HG03520 (cell line): Measurements from ENCODE around the gene BEST3.
A peak's percentile ranks its signal among the peaks of the same experiment; 100 is the strongest.
"Not testable (repeated sequence)": the region's sequence is repeated elsewhere in the genome, so short reads cannot be mapped to it uniquely, and the experiment has no call there.

Source experiments
- ATAC-seq: cut with Tn5 transposase; IDR thresholded peaks from one replicate; pipeline ENCODE4 v1.9.1; 2021; ENCODE audit warnings: mild to moderate bottlenecking, moderate library complexity; ENCODE audit not compliant: unreplicated experiment

BEST3 gene

DNA sequence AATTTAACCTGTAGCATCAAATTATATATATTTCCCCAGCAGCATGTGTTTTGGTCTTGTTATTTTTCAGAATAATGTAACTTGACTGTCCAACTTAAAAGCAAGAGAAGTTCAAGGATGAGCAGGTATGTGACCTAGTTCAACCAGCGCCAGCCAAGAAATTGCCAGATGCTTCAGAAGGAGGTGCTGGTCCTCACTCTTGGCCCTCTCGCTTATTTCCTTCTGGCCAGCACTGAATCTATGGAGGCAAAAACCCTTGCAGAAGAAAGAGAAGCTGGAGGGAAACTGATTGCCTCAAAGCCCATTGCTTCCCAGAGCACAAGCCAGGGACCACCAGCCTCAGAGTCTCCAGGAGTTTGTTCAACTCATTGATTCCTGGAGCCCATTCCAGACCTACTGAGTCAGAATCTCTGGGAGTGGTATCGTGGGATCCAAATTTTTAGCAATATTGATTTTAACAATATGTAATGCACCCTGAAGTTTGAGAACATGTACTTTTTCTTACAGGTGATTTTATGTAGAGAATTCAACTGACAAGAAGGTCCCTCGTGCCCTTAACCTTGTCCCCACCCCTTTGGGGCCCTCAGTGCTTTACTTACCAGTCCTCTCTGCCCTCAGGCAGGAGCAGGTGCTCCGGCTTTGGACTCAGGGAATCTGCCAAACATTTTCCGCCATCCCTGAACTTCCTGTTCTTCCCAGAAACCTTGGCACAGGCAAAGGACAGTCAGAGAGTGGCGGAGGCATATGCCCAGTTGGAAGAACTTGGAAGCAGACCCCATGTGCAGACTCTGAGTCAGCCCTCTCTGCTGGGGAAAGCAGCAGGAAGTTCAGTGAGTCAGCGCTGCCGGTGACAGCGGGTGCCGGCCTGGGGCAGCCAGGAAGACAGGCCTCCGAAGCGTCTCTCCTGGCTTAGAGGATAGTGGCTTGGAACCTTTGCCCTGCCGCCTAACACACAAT is 10.4 kb downstream of the BEST3 start:
- ATAC-seq: peak; percentile 62

DNA sequence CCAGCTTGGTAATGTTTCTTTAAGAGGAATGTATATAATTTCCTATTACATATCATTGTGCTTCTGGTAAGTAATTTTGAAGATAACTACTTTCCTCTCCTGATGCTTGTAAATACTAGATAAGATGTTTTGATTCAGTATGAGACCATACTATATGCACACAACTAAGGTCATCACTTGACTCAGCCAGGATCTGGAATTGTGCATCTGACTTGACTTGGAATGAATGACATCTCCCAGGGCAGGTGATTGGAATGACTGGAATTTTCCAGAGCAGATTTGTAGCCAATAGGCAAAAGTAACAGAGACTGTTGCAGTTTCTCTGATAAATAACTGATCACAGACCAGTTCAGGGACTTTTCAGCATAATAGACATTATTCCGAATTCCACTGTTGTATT is 11.1 kb downstream of the BEST3 start:
- no peak for ATAC-seq

DNA sequence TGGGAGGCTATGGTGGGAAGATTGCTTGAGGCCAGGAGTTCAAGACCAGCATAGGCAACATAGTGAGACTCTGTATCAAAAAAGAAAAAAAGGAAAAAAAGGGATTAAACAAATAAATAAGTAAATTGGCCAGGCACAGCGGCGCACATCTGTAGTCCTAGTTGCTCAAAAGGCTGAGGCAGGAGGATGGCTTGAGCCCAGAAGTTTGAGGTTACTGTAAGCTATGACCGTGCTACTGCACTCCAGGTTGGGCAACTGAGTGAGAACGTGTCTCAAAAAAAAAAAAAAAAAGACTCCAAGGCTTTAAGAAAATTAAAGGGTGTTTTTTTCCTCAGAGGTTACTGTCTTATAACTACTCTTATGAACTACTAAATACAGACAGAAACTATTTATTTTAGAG is 11.7 kb downstream of the BEST3 start:
- ATAC-seq: no peak

DNA sequence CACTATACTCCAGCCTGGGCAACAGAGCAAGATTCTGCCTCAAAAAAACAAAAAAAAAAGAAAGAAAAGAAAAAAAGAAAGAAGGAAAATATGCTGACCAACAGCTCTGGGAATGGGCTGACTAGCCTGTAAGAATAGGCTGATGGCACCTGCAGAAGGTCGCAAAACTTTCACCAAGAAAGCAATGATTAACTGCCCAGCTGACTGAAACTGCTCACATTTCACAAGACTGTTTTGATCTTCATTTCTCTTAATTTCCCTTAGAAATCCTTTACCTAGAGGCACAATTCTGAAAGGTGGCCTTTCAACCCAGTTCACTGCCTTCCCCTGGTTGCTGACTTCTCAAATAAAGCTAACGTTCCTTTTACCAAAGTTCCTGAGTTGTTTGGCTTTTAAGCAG is 12.4 kb downstream of the BEST3 start:
- ATAC-seq: no peak

DNA sequence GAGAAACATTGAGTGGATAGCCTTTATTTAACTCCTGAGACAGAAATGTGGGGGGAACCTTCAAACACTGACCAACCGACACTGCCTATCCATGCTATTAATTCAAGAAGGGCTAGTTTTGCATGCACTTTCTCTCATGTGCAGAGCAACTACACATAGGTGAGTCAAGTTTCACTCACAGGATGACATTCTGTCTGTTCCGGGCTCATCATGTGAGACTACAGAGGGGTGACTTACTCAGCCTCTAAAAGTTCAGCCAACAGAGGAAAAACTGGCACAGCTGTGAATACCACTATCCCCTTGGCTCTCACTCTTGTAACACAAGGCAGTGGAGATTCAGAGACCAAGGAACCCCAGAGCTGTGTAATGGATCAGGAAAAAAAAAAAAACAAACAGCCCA is 13.3 kb downstream of the BEST3 start:
- ATAC-seq: peak; percentile 47

DNA sequence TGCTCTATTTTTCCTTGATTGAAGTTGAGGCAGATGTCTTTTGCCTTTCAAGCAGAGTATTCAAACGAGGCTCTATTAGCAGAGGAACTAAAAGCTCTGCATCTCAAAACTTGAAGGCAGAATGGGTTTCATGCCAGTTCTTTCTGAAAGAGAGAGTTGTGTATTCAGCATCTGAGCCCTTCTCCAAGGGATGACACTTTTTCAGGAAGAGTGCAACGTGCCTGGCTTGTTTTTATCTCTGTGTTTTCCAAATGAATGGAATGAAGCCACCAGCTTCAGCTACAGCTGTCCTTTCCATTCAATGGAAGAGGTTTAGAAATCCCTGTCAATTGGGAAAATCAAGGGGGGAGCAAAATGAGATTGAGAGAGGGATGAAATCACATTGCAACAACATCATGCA is 14.6 kb downstream of the BEST3 start:
- no peak for ATAC-seq

DNA sequence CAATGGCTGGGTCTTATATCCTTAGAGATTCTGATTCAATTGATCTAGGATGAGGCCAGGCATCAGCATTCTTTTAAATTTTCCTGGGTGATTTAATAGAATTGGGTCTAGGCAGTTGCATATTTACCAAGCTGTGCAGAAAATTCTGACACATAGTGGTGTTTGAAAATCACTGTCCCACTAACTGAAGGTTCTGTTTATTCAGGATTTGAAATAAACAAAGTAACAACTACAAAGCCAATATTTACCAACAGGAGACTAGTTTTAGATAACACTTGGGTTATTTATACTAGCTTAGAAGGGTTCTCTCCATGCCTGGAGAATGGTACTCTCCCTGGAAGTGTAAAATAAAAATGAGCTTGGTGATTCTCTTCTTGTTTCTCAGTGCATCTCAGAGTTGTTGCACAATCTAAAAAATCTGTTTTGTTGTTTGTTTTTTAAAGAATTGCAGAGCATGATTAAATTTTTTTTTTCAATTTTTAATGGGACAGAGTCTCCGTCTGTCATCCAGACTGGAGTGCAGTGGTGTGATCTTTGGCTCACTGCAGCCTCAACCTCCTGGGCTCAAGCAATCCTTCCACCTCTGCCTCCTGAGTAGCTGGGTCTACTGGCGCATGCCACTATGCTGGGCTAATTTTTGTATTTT is 16.9 kb downstream of the BEST3 start:
- no peak for ATAC-seq

DNA sequence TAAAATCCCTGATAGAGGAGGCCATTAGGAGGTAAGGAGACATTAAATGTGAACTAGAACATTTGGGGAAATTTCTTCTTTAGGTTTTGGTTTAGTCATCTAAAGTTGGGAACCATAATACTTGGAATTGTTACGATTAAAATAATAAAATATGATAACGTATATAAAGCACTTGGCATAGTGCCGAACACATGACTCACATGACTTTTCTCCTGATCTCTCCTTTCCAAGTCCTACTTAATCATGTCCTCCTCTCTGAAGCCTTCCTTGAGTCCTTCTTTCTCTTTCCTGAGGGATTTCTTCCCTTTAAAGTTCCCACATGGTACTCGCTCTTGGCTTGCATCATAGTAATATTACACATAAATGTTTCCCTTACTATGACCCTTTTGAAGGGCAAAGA is 20.0 kb downstream of the BEST3 start:
- no peak for ATAC-seq

DNA sequence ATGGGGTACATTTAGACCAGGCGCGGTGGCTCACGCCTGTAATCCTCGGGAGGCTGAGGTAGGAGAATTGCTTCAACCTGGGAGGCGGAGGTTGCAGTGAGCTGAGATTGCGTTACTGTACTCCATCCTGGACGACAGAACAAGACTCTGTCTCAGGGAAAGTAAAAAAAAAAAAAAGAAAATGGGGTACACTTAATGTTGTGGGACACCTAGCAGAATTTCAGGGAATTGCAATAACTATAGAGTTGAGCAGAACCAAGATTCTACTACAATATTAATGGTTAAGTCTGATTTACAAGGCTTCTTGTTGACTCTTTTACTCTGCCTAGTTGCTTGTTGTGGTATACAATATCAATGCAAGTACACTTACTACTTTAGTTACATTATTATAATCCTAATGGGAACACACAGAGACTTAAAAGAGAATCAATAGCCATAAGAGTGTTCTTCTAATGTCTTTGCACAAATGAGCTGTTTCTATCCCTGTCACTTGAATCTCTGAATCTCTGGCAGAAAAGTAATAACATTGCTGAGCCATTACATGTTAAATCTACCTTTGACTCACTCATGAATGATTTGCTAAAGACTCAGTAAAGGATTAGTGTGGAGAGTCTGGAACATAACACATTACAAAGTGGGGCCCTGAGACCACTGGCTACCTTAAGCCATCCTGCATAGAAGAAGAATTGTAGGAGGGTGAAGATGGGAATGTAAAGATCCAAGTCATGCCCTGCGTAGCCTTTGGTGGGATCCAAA is 22.7 kb downstream of the BEST3 start:
- no peak for ATAC-seq

DNA sequence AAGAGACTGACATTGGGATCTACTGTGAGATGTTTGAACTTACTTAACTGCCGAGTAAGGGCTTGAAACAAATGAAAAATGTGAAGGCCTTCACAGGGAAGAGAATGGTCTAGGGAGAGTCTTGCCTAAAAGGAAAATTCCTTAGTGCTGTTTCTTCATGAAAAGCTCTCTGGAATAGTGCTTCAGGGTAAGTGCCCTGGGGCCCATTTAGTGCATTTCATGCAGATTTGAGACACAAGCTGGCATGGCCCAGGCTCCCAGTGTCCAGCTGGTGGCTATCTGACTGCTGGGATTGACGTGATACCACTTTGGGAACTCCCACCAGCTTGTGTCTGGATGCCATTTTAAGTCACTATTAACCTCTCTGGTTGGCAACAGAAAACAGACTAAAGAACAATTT is 26.9 kb downstream of the BEST3 start:
- no peak for ATAC-seq

DNA sequence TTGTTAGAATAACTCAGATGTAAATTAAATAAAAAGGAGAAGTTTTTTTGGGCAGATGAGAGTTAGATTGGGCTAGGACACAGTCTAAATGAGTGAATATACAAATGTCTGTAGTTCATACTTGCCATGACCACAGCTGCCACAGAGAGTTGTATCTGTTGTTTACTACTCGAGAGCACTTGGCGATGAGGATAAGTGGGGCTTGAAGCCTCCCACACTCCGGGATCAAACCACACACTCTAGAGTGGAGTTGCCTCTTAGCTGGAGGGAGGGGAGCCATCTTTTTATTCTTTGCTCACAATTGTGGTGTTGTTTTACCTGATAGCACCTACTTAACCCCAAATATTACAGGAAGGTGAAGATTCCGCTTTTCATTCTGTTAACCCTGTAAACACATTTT is 27.5 kb downstream of the BEST3 start:
- no peak for ATAC-seq

DNA sequence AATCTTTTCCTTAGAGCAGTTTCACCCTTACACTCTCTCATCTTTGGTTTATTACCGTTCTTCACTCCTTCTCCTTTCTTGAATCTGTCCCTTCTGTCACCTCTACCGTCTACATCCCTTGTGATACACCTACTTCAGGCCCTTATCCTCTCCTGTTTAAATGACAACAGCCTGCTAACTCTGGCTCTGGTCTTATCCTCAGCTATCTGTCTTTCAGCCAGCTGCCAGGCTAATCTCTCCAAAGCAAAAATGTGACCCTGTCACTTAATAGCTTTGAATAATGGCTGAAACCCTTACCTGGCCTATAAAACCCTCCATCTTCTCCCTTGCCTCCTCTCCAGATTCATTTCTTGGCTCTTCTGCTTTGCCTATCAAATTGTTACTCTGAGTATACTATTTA is 32.3 kb downstream of the BEST3 start:
- no peak for ATAC-seq

DNA sequence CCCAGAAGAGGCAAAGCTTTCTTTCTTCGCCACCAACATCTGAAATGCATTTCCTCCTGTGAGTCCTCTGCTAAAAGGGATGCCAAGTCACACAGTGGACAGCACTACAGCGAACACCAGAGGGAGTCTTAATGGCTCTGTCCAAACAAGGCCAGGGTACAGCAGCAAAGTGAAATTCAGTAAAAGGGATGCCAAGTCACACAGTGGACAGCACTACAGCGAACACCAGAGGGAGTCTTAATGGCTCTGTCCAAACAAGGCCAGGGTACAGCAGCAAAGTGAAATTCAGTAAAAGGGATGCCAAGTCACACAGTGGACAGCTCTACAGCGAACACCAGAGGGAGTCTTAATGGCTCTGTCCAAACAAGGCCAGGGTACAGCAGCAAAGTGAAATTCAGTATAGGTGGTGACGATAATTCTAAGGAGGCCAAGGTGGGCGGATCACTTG is 34.1 kb downstream of the BEST3 start:
- ATAC-seq: not testable (repeated sequence)

DNA sequence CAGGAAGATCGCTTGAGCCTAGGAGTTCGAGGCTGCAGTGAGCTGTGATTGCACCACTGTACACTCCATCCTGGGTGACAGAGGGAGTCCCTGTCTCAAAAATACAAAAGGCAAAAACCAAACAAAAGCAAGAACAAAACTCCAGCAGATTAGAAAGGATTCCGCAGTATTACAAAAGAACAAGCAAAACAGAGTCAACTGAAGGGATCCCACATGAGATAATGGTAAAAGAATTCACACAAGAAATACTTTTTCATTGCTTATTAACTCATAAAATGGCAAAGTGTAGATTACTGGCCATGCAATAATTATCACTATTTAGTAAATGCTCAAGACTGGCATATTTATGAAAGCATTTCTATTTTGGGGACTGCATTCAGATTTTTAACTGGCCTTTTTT is 35.4 kb downstream of the BEST3 start:
- ATAC-seq: no peak

DNA sequence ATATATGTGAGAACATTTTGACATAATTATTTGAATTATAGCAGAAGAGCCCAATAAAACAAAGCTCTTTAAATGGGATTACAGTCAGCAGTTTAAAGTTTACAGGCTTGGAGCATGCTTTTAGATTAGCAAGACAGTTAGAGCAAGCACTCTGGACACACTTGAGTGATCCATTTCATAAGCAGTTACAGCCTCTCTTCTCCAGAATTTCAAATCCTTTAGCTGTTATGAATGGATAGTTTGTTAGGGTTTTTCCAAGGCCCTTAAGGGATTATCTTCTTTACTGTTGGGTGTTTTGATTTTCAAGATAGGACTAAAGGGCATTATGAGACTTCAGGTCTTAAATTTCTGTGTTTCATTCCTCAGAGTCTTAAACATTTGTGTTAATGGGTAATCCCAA is 36.3 kb downstream of the BEST3 start:
- ATAC-seq: no peak

DNA sequence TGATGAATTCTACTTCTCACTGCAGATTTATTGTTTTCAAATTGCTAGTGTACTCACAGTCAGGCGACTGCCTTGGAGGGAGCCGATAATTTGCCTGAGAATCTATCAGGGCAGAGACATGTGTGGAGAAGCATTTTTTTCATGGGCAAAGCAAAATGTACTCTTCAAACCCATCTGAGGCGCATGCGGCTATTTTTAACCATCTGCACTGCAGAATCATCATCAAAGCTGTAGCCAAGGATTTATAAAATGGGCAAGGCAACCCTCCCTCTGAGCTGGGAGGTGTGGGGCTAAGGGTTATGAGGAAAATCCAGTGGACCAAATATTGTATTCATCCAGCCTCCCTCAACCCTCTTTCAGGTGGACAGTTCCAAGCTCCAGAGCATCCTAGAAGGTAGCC is 37.7 kb downstream of the BEST3 start:
- no peak for ATAC-seq

DNA sequence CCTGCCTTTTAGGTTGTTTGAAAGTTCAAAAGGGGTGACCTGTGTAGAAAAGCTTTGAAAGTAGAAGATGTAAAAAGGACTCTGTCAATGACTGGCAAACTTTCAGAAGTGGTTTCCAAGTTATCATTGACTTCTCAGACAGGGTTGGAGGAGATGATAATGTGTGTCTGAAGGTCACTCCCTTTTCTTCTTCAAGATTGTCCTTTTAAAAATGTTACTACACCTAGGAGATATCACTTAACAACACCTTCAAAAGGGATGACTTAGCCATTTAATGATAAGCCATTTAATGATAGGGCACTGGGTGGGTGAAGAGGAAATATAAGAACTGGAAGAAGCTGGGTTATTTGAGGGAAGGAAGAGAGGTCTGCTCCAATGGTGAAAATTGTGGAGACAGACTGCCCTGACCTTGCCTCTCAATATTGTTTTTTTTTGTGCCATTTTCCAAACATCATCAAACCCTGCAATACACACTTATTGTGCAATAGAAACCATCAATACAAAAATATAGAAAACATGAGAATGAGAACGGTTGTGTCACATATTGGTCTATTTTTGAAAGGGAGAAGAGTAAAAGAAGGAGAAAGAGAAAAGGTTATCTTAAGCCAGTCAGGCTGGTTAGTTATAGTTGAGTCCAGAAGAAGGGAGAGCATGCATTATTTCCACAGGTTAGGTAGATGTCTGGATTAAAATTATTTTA is 38.8 kb downstream of the BEST3 start:
- no peak for ATAC-seq

DNA sequence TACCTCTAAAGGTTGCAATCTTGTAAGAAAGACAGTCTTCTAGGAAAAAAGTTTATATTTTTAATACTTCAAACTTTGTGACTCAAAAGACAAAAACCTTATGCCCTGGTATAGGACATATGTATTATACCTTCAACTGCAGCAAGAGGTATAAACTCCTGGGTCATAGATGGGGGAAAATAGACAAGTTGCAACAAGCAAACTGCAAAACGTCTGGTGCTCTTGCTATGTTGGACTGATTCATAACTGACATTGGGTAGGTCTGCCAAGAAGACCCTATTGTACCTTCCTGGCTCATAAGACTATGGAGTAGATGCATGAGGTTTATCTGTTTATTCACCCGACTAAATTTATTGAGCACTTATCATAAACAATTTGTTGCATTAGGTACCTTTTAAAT is 40.9 kb downstream of the BEST3 start:
- no peak for ATAC-seq

DNA sequence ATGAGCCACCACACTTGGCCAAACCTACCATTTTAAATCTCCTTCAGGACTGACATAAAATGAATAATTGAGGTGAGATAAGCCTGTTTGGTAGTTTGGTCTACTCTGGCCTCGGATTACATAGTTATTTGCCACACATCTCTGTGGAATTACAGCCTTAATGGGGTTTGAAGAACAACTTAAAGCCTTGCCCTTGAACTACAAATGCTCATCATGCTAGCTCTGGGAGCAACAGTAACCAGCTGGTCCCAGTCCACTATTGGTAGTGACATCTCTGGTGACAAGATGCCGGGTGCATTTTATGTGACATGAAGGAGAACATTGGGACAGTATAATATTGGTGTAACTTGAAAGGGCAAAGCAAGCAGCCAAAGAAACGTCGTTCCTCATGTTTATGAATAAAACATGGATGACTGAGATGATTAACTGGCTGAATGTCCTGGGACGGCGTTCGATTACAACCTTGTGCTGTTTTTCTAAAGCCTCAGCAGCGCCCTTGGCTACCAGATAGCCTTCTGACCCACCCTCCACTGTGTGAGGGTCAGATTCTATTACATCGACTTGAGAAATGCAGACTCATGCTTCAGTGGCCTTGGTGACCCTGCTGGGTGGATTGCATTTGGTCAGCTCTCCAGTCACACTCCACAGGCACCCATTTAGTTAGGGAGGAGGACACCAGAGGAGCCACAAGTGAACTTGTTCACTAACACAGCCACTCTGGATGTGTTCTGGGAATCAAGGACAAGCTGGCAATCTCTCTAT is 41.5 kb downstream of the BEST3 start:
- ATAC-seq: no peak

DNA sequence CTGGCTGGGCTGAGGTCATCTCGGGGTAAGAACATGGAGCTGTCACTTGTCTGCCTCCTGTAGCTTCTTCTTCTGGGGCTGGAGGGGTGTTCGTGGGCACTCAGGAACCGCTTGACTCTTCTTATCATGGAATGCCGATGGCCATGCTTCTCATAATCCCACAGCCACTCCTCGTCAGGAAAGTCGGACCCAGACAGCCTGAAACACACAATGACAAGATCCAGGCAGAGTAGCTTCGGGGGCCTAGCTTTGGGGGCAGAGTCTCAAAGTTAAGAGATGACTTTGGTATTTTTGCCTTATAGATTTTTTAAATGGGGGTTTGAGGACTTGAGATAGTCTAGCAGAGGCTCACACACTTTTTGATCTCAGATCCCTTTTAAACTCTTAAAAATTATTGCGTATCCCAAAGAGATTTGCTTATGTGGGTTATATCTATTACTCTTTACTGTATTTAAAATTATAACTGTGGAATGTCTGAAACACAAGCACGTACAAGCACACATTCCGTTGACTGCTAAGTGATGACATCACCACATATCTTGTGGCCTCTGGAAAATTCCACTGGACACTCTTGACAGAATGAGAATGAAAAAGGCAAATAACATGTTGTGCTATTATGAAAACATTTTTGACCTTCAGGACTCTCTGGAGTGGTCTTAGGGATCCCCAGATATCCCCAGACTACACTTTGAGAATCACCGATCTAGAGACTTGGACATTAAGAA is 43.3 kb downstream of the BEST3 start:
- no peak for ATAC-seq
